ENCODE measurements around the gene SLC8A1.

SLC8A1 gene

GRCh38 chr2:40230707-40231432, 221.0 kb downstream of the SLC8A1 start:
- no peak for DNase-seq (ENCODE audit: low read depth in 2 of 2)

- no peak for DNase-seq (ENCODE audit: low read depth in 2 of 2)
These were observed 221.7 kb downstream of the SLC8A1 start for GRCh38 chr2:40230186-40230585.

GRCh38 chr2:40228310-40228709, 223.6 kb downstream of the SLC8A1 start:
- no peak for DNase-seq (ENCODE audit: low read depth in 2 of 2)

DNA sequence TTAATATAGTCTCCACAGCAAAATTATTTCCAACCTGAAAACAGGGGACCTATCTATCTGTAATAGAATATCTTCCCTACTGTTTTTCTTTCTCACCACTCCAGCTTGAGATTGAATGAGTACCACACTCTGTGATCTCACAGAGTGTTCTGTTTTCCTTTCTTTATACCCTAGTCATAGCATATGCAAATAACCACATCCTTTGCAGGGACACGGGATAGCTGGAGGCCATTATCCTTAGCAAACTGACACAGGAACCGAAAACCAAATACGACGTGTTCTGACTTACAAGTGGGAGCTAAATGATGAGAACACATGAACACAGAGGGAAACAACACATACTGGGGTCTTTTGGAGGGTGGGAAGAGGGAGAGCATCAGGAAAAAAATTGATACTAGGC, 224.7 kb downstream of the SLC8A1 start:
- no peak for DNase-seq (ENCODE audit: low read depth in 2 of 2)

DNA sequence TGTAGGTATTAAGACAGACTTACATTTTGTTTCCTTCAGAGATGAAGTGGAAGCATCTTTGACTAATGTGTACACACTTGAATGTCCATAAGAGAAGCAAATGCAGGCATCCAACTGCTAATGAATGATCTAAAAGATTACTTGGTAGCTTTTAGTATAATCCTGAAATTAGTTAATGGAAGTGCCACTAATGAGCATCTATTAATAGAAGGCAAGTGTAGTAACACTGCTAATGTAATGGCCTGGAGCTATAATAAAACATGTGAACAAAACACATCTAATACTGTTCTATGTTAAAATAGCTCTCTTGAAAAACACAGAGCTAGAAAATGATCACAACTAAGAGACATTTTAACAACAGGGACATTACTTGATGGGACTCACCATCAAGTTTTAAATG, 225.3 kb downstream of the SLC8A1 start:
- no peak for DNase-seq (ENCODE audit: low read depth in 2 of 2)

GRCh38 chr2:40225670-40226210, 226.2 kb downstream of the SLC8A1 start:
- DNase-seq (ENCODE audit: low read depth in 2 of 2) = no peak

DNA sequence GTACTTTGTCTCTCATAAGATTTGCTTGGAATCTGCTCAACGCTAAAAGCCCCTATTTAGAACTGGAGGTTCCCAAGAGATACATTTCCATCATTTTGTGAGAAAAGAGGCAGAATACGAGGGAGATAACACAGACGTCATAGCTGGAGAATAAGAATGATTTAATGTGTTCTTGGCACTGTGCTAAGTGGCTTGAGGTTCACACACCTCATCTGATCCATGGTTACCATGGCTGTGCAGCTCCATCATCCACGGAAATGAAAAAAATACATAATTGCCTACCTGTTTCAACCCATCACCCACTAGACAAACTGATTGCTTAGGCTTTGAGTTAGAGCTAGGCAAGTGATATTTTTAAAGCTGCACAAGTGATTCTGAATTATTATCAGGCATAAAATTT, 227.6 kb downstream of the SLC8A1 start:
- DNase-seq (ENCODE audit: low read depth in 2 of 2) = no peak

- no peak for DNase-seq (ENCODE audit: low read depth in 2 of 2)
These were observed 231.5 kb downstream of the SLC8A1 start for GRCh38 chr2:40220177-40220925.

DNA sequence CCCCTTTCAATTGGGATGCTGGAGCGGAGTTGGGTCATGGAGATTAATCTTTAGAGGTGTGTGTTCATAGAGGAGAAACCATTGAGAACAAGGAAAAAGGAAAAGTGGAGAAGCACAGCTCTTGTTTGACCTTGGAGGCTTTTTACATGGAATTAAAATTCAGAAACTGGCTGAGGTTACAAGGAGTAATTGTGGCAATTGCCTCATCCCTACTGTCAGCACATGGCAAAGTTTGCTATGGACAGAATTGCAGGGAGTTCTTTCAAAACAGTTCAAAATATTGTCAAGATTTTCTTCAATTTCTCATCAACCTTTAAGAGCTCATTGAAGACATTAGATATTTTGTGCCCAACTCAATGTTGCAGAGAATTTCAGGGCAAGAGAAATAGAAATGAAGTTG, 232.7 kb downstream of the SLC8A1 start:
- no peak for DNase-seq (ENCODE audit: low read depth in 2 of 2)

GRCh38 chr2:40218679-40219078, 233.2 kb downstream of the SLC8A1 start:
- DNase-seq (ENCODE audit: low read depth in 2 of 2) = no peak

GRCh38 chr2:40213619-40214018, 238.3 kb downstream of the SLC8A1 start:
- DNase-seq (ENCODE audit: low read depth in 2 of 2) = no peak

- no peak for DNase-seq (ENCODE audit: low read depth in 2 of 2)
These were observed 238.8 kb downstream of the SLC8A1 start for GRCh38 chr2:40213071-40213470.

GRCh38 chr2:40210968-40211353, 240.9 kb downstream of the SLC8A1 start:
- no peak for DNase-seq (ENCODE audit: low read depth in 2 of 2)

GRCh38 chr2:40210344-40210967, 241.4 kb downstream of the SLC8A1 start:
- no peak for DNase-seq (ENCODE audit: low read depth in 2 of 2)

DNA sequence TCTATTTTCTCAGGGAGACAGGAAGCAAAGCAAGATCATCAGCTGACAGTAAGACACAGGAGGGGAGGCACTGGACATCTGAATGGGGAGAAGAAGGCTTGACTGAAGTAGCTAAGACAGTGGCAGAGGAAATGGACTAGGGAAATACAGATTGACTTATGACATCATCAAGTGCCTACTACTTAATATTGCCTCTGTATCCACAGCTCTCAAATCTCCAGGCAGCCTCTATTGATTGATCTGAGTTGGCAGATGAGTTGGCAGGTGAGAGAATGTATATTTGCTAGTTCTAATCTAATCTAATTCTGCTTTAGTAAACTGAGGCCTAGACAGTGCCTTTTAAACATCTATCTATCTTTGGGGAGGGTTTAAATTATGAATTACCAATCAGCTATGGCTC, 242.1 kb downstream of the SLC8A1 start:
- no peak for DNase-seq (ENCODE audit: low read depth in 2 of 2)

DNA sequence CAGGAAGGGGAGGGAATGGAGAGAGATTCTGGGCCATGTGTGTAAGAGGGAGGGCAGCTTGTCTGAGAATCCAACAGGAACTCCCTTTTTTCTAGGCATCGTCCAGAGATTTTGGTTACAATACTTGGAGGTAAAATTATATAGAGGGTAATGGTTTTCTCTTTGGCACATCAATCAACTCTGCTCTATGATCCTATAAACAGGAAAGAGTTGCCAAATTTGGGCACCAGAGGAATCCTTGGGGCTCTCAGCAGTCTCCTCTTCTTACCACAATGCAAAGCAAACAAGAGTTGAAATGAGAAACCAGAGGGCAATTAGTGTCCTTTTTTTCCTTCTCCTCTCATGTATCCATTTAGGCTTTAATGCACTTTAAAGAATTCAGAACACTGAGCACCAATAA, 243.4 kb downstream of the SLC8A1 start:
- no peak for DNase-seq (ENCODE audit: low read depth in 2 of 2)

- no peak for DNase-seq (ENCODE audit: low read depth in 2 of 2)
These were observed 247.6 kb downstream of the SLC8A1 start for GRCh38 chr2:40204268-40204667.

GRCh38 chr2:40202798-40203400, 249.0 kb downstream of the SLC8A1 start:
- no peak for DNase-seq (ENCODE audit: low read depth in 2 of 2)

DNA sequence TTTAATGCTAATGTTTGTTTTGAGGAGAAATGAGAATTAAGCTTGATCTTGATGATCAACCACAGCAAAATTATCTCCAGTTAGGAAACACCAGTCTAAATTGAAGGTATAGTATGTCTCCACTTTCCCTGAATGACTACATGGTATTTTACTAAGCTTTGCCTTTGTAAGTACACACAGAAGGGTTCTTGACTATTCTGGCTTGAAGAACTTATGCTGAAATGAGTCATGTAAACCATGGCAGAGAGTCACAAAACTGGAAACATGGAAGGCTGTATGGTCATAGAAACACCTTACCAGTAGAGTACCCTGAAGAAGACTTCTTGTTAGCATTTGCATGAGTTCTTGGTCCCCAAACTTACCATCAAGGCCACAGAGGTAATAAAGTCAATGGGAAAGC, 250.5 kb downstream of the SLC8A1 start:
- no peak for DNase-seq (ENCODE audit: low read depth in 2 of 2)

- no peak for DNase-seq (ENCODE audit: low read depth in 2 of 2)
These were observed 251.4 kb downstream of the SLC8A1 start for GRCh38 chr2:40200366-40200915.

DNA sequence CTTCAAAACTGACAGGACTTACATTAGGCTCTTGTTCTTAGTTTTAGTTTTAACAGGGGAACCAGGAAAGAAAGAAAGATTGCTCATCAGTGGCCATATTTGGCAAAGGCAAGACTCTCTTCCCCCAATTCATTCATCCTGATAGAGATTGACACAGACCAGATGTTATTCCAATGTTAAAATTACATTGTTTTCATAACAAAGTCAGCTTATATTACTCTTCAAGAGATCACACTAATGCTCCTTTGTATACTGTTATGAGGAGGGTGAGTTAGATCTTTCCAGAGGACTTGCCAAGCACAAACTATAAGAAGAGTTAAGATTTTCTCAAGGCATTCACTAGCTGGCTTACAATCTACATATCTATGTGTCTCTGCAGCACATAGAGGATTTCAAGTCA, 252.1 kb downstream of the SLC8A1 start:
- DNase-seq (ENCODE audit: low read depth in 2 of 2) = no peak

DNA sequence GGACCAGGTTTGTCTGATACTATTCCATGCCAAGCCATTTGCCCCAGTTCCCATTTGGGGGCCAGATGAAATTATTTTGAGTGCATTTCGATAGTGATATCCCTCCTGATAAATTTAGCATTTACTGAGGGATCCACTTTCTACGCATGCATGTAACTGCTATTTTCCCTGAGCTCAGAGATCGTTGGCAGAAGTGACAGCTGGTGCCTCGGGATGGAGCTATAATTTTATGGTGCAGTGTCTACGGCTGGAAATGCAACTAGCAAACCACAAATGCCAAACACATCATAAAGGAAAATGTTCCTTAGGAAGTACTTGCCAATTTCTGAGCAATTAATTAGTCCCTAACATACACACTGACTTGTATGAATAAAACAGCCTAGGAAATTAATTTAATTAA, 254.8 kb downstream of the SLC8A1 start:
- no peak for DNase-seq (ENCODE audit: low read depth in 2 of 2)

All from stimulated activated CD4-positive, alpha-beta T cell treated with anti-CD3 and anti-CD28 coated beads, Interleukin-1b, Interleukin-23, amount 100 ng/mL, for 4 hours (primary cell).